Coronary artery (tissue), 2 donors: Measurements from ENCODE around the gene GPRC5C.

Experiments used
- DNase-seq: peaks from one replicate; pipeline ENCODE4 v3.0.0-alpha.2; 2017; ENCODE audit warnings: low spot score
- H3K27ac ChIP-seq, 2 donors: fragments of 200-600 bp; sonication (generic); one replicate each; pipeline ENCODE4 v1.5.1; 2016 to 2019
- H3K4me3 ChIP-seq: fragments of 200-600 bp; sonication (generic); 2 replicates; pipeline ENCODE4 v1.5.1; 2016; ENCODE audit warnings: mild to moderate bottlenecking, moderate library complexity
- CTCF ChIP-seq: fragments of 200-600 bp; sonication (generic); IDR thresholded peaks from one replicate; pipeline ENCODE4 v1.5.1; 2019; ENCODE audit warnings: antibody characterized with exemption

GPRC5C gene

GRCh38 chr17:74408262-74408661 is 23.6 kb upstream of the GPRC5C start:
- no peak for DNase-seq
- TF ChIP-seq CTCF: no peak
- Histone ChIP-seq H3K4me3 (no peak overlapping the region), H3K27ac (no peak overlapping the region)

- no peak for TF ChIP-seq CTCF
- Histone ChIP-seq H3K4me3 (no peak overlapping the region), H3K27ac (no peak overlapping the region)
- no peak for DNase-seq
Observed at GRCh38 chr17:74408815-74409214, 23.1 kb upstream of the GPRC5C start.

GRCh38 chr17:74410001-74410443 is 21.9 kb upstream of the GPRC5C start:
- DNase-seq: no peak
- H3K27ac ChIP-seq: no peak overlapping the region
- no peak for TF ChIP-seq CTCF
- no peak overlapping the region for H3K4me3 ChIP-seq

GRCh38 chr17:74412581-74412980 is 19.3 kb upstream of the GPRC5C start:
- Histone ChIP-seq H3K27ac (no peak overlapping the region), H3K4me3 (no peak overlapping the region)
- no peak for TF ChIP-seq CTCF
- no peak for DNase-seq

- H3K4me3 ChIP-seq: no peak overlapping the region
- no peak for DNase-seq
- H3K27ac ChIP-seq: no peak overlapping the region
- no peak for TF ChIP-seq CTCF
Observed at GRCh38 chr17:74413491-74413890, 18.4 kb upstream of the GPRC5C start.

GRCh38 chr17:74414510-74414909 is 17.4 kb upstream of the GPRC5C start:
- DNase-seq: no peak
- no peak for TF ChIP-seq CTCF
- Histone ChIP-seq H3K4me3 (no peak overlapping the region), H3K27ac (no peak overlapping the region)

- DNase-seq: no peak
- TF ChIP-seq CTCF: no peak
- Histone ChIP-seq H3K4me3 (no peak overlapping the region), H3K27ac (no peak overlapping the region)
Observed at GRCh38 chr17:74415608-74416396, 16.1 kb upstream of the GPRC5C start.
